HEK293 (cell line): ENCODE results near the gene DOCK8.
A peak's percentile ranks its signal among the peaks of the same experiment; 100 is the strongest.

Experiments
- CTCF ChIA-PET: fragments of 350-600 bp; formaldehyde crosslinking; extraction: SDS; loops from one replicate; lab custom pipeline; 2021; ENCODE audit warnings: antibody characterized with exemption; lab: Yijun Ruan, JAX
- POLR2A ChIA-PET: fragments of 300-600 bp; formaldehyde crosslinking; extraction: SDS; loops from one replicate; lab custom pipeline; 2020; ENCODE audit warnings: antibody characterized with exemption, inconsistent platforms; lab: Yijun Ruan, JAX
- H3K27ac ChIP-seq: fragments of 200-500 bp; sonication (Bioruptor generic); 2 replicates; pipeline ENCODE4 v1.5.1; 2014; ENCODE audit warnings: low read depth, low read length, control low read depth, inconsistent platforms; ENCODE audit errors: extremely low read depth
- H3K36me3 ChIP-seq, 2 experiments: fragments of 200-500 bp in 1 of 2; sonication (Bioruptor generic) in 1 of 2; 1 replicate in 1 of 2; 2 replicates in 1 of 2; pipeline ENCODE4 v1.5.1; 2014 to 2017; ENCODE audit warnings: inconsistent platforms in 2 of 2, low read length in 2 of 2; ENCODE audit not compliant: control insufficient read depth in 2 of 2, insufficient read depth in 1 of 2
- H3K4me1 ChIP-seq: fragments of 200-500 bp; sonication (Bioruptor generic); 2 replicates; pipeline ENCODE4 v1.5.1; 2014; ENCODE audit warnings: mild to moderate bottlenecking, low read length, inconsistent platforms; ENCODE audit not compliant: control insufficient read depth, insufficient read depth
- H3K4me3 ChIP-seq: 2 replicates; pipeline ENCODE4 v1.5.1; 2011; ENCODE audit warnings: low read depth, mild to moderate bottlenecking, control low read depth, low read length, moderate library complexity
- H3K9me3 ChIP-seq: fragments of 200-500 bp; sonication (Bioruptor generic); 2 replicates; pipeline ENCODE4 v1.5.1; 2014; ENCODE audit warnings: low read depth, low read length, inconsistent platforms; ENCODE audit not compliant: control insufficient read depth, insufficient read depth
- BCL11B ChIP-seq: fragments of 450-650 bp; formaldehyde crosslinking; IDR thresholded peaks from 2 replicates; pipeline ENCODE4 v1.5.1; 2016; ENCODE audit warnings: low read depth, missing biosample characterization, missing genetic modification characterization
- CTCF ChIP-seq: fragments of 450-650 bp; formaldehyde crosslinking; IDR thresholded peaks from 2 replicates; pipeline ENCODE4 v1.5.1; 2016; ENCODE audit warnings: missing biosample characterization, missing genetic modification characterization
- ELK4 ChIP-seq: IDR thresholded peaks from 2 replicates; pipeline ENCODE4 v1.6.1; 2011; ENCODE audit warnings: mild to moderate bottlenecking, low read depth, low read length, borderline replicate concordance
- FEZF1 ChIP-seq: fragments of 450-650 bp; formaldehyde crosslinking; IDR thresholded peaks from 2 replicates; pipeline ENCODE4 v1.5.1; 2016; ENCODE audit warnings: missing biosample characterization, missing genetic modification characterization
- KLF7 ChIP-seq: fragments of 450-650 bp; formaldehyde crosslinking; IDR thresholded peaks from 2 replicates; pipeline ENCODE4 v1.5.1; 2016; ENCODE audit warnings: missing biosample characterization, missing genetic modification characterization, borderline replicate concordance
- MEIS1 ChIP-seq: sonication (generic); formaldehyde crosslinking; IDR thresholded peaks from 2 replicates; pipeline ENCODE4 v1.8.1; 2022; ENCODE audit warnings: missing genetic modification reagents, mild to moderate bottlenecking, borderline replicate concordance
- MZF1 ChIP-seq: fragments of 450-650 bp; formaldehyde crosslinking; IDR thresholded peaks from 2 replicates; pipeline ENCODE4 v1.5.1; 2017; ENCODE audit warnings: missing biosample characterization, missing genetic modification characterization, borderline replicate concordance
- PBX3 ChIP-seq: sonication (generic); formaldehyde crosslinking; IDR thresholded peaks from 2 replicates; pipeline ENCODE4 v1.8.1; 2022; ENCODE audit warnings: mild to moderate bottlenecking, moderate library complexity, missing genetic modification reagents
- ZBTB8A ChIP-seq: fragments of 450-650 bp; formaldehyde crosslinking; IDR thresholded peaks from 2 replicates; pipeline ENCODE4 v1.5.1; 2016; ENCODE audit warnings: missing biosample characterization, missing genetic modification characterization
- ZFP3 ChIP-seq: fragments of 450-650 bp; formaldehyde crosslinking; IDR thresholded peaks from 2 replicates; pipeline ENCODE4 v1.5.1; 2016; ENCODE audit warnings: low read depth, missing biosample characterization, missing genetic modification characterization
- ZNF112 ChIP-seq: fragments of 450-650 bp; formaldehyde crosslinking; IDR thresholded peaks from 2 replicates; pipeline ENCODE4 v1.5.0; 2017; ENCODE audit warnings: missing biosample characterization, missing genetic modification characterization
- ZNF19 ChIP-seq: fragments of 450-650 bp; formaldehyde crosslinking; IDR thresholded peaks from 2 replicates; pipeline ENCODE4; 2016; ENCODE audit warnings: missing biosample characterization, missing genetic modification characterization, low read depth
- ZNF2 ChIP-seq: fragments of 450-650 bp; formaldehyde crosslinking; IDR thresholded peaks from 2 replicates; pipeline ENCODE4 v1.5.1; 2016; ENCODE audit warnings: missing biosample characterization, missing genetic modification characterization
- ZNF23 ChIP-seq: fragments of 450-650 bp; formaldehyde crosslinking; IDR thresholded peaks from 2 replicates; pipeline ENCODE4 v1.5.1; 2016; ENCODE audit warnings: missing biosample characterization, missing genetic modification characterization, borderline replicate concordance
- ZNF302 ChIP-seq: fragments of 450-650 bp; formaldehyde crosslinking; IDR thresholded peaks from 2 replicates; pipeline ENCODE4 v1.5.1; 2016; ENCODE audit warnings: missing biosample characterization, missing genetic modification characterization, low read depth
- ZNF341 ChIP-seq: fragments of 450-650 bp; formaldehyde crosslinking; IDR thresholded peaks from 2 replicates; pipeline ENCODE4; 2016; ENCODE audit warnings: low read depth, missing biosample characterization, missing genetic modification characterization
- ZNF404 ChIP-seq: fragments of 450-650 bp; formaldehyde crosslinking; IDR thresholded peaks from 2 replicates; pipeline ENCODE4 v1.5.1; 2017; ENCODE audit warnings: missing biosample characterization, missing genetic modification characterization
- ZNF423 ChIP-seq: fragments of 450-650 bp; formaldehyde crosslinking; IDR thresholded peaks from 2 replicates; pipeline ENCODE4 v1.5.1; 2016; ENCODE audit warnings: missing biosample characterization, missing genetic modification characterization
- ZNF610 ChIP-seq: fragments of 450-650 bp; formaldehyde crosslinking; IDR thresholded peaks from 2 replicates; pipeline ENCODE4 v1.5.1; 2016; ENCODE audit warnings: missing biosample characterization, missing genetic modification characterization, borderline replicate concordance
- ZNF664 ChIP-seq: fragments of 450-650 bp; formaldehyde crosslinking; IDR thresholded peaks from 2 replicates; pipeline ENCODE4 v1.5.1; 2016; ENCODE audit warnings: missing biosample characterization, missing genetic modification characterization
- ZSCAN23 ChIP-seq: fragments of 450-650 bp; formaldehyde crosslinking; IDR thresholded peaks from 2 replicates; pipeline ENCODE4 v1.5.1; 2016; ENCODE audit warnings: missing biosample characterization, missing genetic modification characterization

Gene DOCK8

GRCh38 chr9:371349-371748 is 156.7 kb downstream of the DOCK8 start (continued):
- no peak for TF ChIP-seq PBX3 (CRISPR knock-in tag)
- no peak for TF ChIP-seq ELK4
- TF ChIP-seq ZNF19 (tag by site-specific recombination): no peak
- TF ChIP-seq, all 188 proteins: peak for 4

- ChIA-PET CTCF (interaction anchor here (0.6 to 1.2 kb wide), 4 partner anchors 11 to 433 kb away, joined by 3 to 7 read pairs (median 6); no protein-coding TSS in a partner anchor), POLR2A (no interaction called here)
- H3K9me3 ChIP-seq: no peaks in the 10 kb centered on the region
- H3K4me1 ChIP-seq: no peaks in the 10 kb centered on the region
- no peak for TF ChIP-seq ZNF341
- no peak for TF ChIP-seq FEZF1
- TF ChIP-seq ZSCAN23: no peak
- TF ChIP-seq ZNF423 (tag by site-specific recombination): no peak
- no peak for TF ChIP-seq BCL11B (tag by site-specific recombination)
- TF ChIP-seq ZNF404: no peak
- TF ChIP-seq MEIS1 (CRISPR knock-in tag): no peak
- no peak for TF ChIP-seq ZNF112 (tag by site-specific recombination)
- no peak for TF ChIP-seq ZFP3 (tag by site-specific recombination)
- no peak for TF ChIP-seq ZNF302 (tag by site-specific recombination)
- TF ChIP-seq ZNF2 (tag by site-specific recombination): no peak
- TF ChIP-seq MZF1 (tag by site-specific recombination): no peak
- no peak for TF ChIP-seq ZNF23
- TF ChIP-seq ZBTB8A (tag by site-specific recombination): no peak
- no peak for TF ChIP-seq KLF7 (tag by site-specific recombination)
- no peak for TF ChIP-seq ZNF19 (tag by site-specific recombination)
- TF ChIP-seq CTCF (tag by site-specific recombination): no peak
- no peak for TF ChIP-seq ZNF610 (tag by site-specific recombination)
- H3K36me3 ChIP-seq: no peaks in the 10 kb centered on the region
- H3K27ac ChIP-seq: no peak overlapping the region
- no peak overlapping the region for H3K4me3 ChIP-seq
Observed at GRCh38 chr9:372128-372527, 157.5 kb downstream of the DOCK8 start.

DNA sequence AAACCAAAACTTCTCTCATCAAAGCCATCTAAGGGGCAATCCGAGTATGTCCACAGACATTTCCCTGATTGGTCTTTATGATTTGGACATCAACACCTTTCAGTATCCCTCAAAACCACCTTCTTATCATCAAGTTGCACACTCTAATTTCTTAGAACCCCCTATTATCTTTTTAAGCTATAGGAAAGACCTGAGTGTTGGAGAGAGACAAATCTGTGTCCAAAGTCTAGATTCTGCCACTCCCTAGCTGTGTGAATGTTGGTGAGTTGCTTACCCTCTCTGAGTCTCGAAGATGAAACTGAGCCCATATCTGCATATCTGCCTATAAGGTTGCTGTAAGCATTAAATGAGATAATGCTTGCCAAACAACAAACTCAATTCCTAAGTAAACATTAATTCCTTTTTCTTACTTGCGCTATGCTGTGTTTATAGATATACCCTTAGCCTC is 159.1 kb downstream of the DOCK8 start:
- POLR2A ChIA-PET: interaction anchor here (1.0 kb wide), 1 partner anchor 153 kb away, joined by 3 read pairs; no protein-coding TSS in a partner anchor
- Histone ChIP-seq H3K9me3 (no peaks in the 10 kb centered on the region), H3K4me3 (no peak overlapping the region)
- CTCF ChIA-PET: no interaction called here
- TF ChIP-seq ZNF664 (tag by site-specific recombination) (peak; percentile 43), ZNF23 (no peak)
- TF ChIP-seq, all 188 proteins: peak for 1
- Histone ChIP-seq H3K36me3 (no peaks in the 10 kb centered on the region), H3K4me1 (no peaks in the 10 kb centered on the region), H3K27ac (no peak overlapping the region)
